HG03045 (cell line): ENCODE measurements around the gene BACH2.
"Not testable (repeated sequence)": the region's sequence is repeated elsewhere in the genome, so short reads cannot be mapped to it uniquely, and the experiment has no call there.

Experiments
- ATAC-seq: cut with Tn5 transposase; IDR thresholded peaks from one replicate; pipeline ENCODE4 v1.9.1; 2021; ENCODE audit warnings: mild to moderate bottlenecking, moderate library complexity; ENCODE audit not compliant: unreplicated experiment

BACH2 gene

GRCh38 chr6:89979481-89980119 lies 317.0 kb downstream of the BACH2 start:
- ATAC-seq: no peak

- ATAC-seq: no peak
These were observed 317.9 kb downstream of the BACH2 start for GRCh38 chr6:89978749-89979145.

GRCh38 chr6:89977808-89978748 lies 318.6 kb downstream of the BACH2 start:
- no peak for ATAC-seq

GRCh38 chr6:89976694-89977020 lies 320.0 kb downstream of the BACH2 start:
- ATAC-seq: no peak

GRCh38 chr6:89975991-89976693 lies 320.5 kb downstream of the BACH2 start:
- ATAC-seq: no peak

GRCh38 chr6:89975366-89975765 lies 321.3 kb downstream of the BACH2 start:
- ATAC-seq: no peak

- ATAC-seq: no peak
These were observed 321.8 kb downstream of the BACH2 start for GRCh38 chr6:89974834-89975233.

- ATAC-seq: no peak
These were observed 324.6 kb downstream of the BACH2 start for GRCh38 chr6:89972025-89972381.

- ATAC-seq: not testable (repeated sequence)
These were observed 325.2 kb downstream of the BACH2 start for GRCh38 chr6:89971338-89972024.

GRCh38 chr6:89970609-89971337 lies 325.9 kb downstream of the BACH2 start:
- no peak for ATAC-seq

- ATAC-seq: no peak
These were observed 326.6 kb downstream of the BACH2 start for GRCh38 chr6:89970072-89970471.

- no peak for ATAC-seq
These were observed 329.7 kb downstream of the BACH2 start for GRCh38 chr6:89966913-89967312.

GRCh38 chr6:89966228-89966544 lies 330.5 kb downstream of the BACH2 start:
- ATAC-seq: no peak

GRCh38 chr6:89965441-89966227 lies 331.0 kb downstream of the BACH2 start:
- ATAC-seq: no peak

GRCh38 chr6:89963391-89963790 lies 333.3 kb downstream of the BACH2 start:
- no peak for ATAC-seq

GRCh38 chr6:89961481-89961880 lies 335.2 kb downstream of the BACH2 start:
- no peak for ATAC-seq

GRCh38 chr6:89959883-89960282 lies 336.8 kb downstream of the BACH2 start:
- ATAC-seq: no peak

- ATAC-seq: no peak
These were observed 340.5 kb downstream of the BACH2 start for GRCh38 chr6:89956182-89956581.

- no peak for ATAC-seq
These were observed 341.3 kb downstream of the BACH2 start for GRCh38 chr6:89955364-89955763.

GRCh38 chr6:89954721-89955148 lies 341.9 kb downstream of the BACH2 start:
- no peak for ATAC-seq
